Neural cell (in vitro differentiated cells): ENCODE data around the gene CLEC18A.

ENCODE experiments used
- CTCF ChIP-seq: fragments of 450-650 bp; IDR thresholded peaks from 2 replicates; pipeline ENCODE4 v1.5.1; 2014; ENCODE audit warnings: antibody characterized with exemption, mild to moderate bottlenecking, moderate library complexity; ENCODE audit not compliant: poor library complexity, severe bottlenecking
- EP300 ChIP-seq: fragments of 450-650 bp; conservative IDR thresholded peaks from 2 replicates; pipeline ENCODE4 v1.6.1; 2014; ENCODE audit warnings: antibody characterized with exemption, mild to moderate bottlenecking, moderate library complexity; ENCODE audit not compliant: poor library complexity, severe bottlenecking
- EZH2 ChIP-seq: fragments of 200-600, 300-800 bp; shearing (Covaris generic), sonication (generic); IDR thresholded peaks from 2 replicates; pipeline ENCODE4 v1.6.1; 2014; ENCODE audit warnings: antibody characterized with exemption, low read length, borderline replicate concordance, mild to moderate bottlenecking; ENCODE audit not compliant: insufficient read depth, poor library complexity, severe bottlenecking
- POLR2AphosphoS5 ChIP-seq: IDR thresholded peaks from 2 replicates; pipeline ENCODE4 v1.6.1; 2012
- RAD21 ChIP-seq: fragments of 450-650 bp; conservative IDR thresholded peaks from 2 replicates; pipeline ENCODE4 v1.6.1; 2014; ENCODE audit warnings: antibody characterized with exemption, mild to moderate bottlenecking, moderate library complexity
- REST ChIP-seq: IDR thresholded peaks from 2 replicates; pipeline ENCODE4 v1.6.1; 2012; ENCODE audit warnings: borderline replicate concordance
- SMC3 ChIP-seq: fragments of 450-650 bp; conservative IDR thresholded peaks from 2 replicates; pipeline ENCODE4 v1.6.1; 2014; ENCODE audit warnings: antibody characterized with exemption, mild to moderate bottlenecking, moderate library complexity; ENCODE audit not compliant: poor library complexity
- TAF1 ChIP-seq: IDR thresholded peaks from 2 replicates; pipeline ENCODE4 v1.6.1; 2012; ENCODE audit warnings: low read depth

GRCh38 chr16:69927056-69927757, 23.9 kb upstream of the CLEC18A start:
- no peak for TF ChIP-seq CTCF
- no peak for TF ChIP-seq POLR2AphosphoS5
- TF ChIP-seq REST: no peak
- TF ChIP-seq TAF1: no peak
- TF ChIP-seq EZH2: no peak
- no peak for TF ChIP-seq EP300
- no peak for TF ChIP-seq SMC3
- no peak for TF ChIP-seq RAD21
